HUES64 (cell line): ENCODE measurements around the gene C9orf50.
"Not testable (repeated sequence)": the region's sequence is repeated elsewhere in the genome, so short reads cannot be mapped to it uniquely, and the experiment has no call there.

Source experiments
- H3K27ac ChIP-seq: 2 replicates; pipeline ENCODE4 v1.7.0; 2013; ENCODE audit warnings: low read depth, low read length, inconsistent platforms
- H3K27me3 ChIP-seq: 2 replicates; pipeline ENCODE4 v1.6.1; 2013; ENCODE audit warnings: mild to moderate bottlenecking, low read length; ENCODE audit not compliant: insufficient read depth
- H3K36me3 ChIP-seq: 2 replicates; pipeline ENCODE4 v1.6.1; 2013; ENCODE audit warnings: mild to moderate bottlenecking, low read length; ENCODE audit not compliant: insufficient read depth
- H3K4me1 ChIP-seq: 2 replicates; pipeline ENCODE4 v1.6.1; 2013; ENCODE audit warnings: mild to moderate bottlenecking, low read length, moderate library complexity; ENCODE audit not compliant: insufficient read depth
- H3K4me3 ChIP-seq: 2 replicates; pipeline ENCODE4 v1.5.1; 2013; ENCODE audit warnings: mild to moderate bottlenecking, low read length, moderate library complexity
- H3K9ac ChIP-seq: 2 replicates; pipeline ENCODE4 v1.6.1; 2013; ENCODE audit warnings: mild to moderate bottlenecking, low read depth, low read length
- H3K9me3 ChIP-seq: 2 replicates; pipeline ENCODE4 v1.6.1; 2013; ENCODE audit warnings: low read depth, low read length; ENCODE audit not compliant: insufficient read depth
- WGBS: fragments of 150-250, 120-280 bp; methylation state at CpG from one replicate; pipeline ENCODE4 v1.1.7; 2013; ENCODE audit warnings: missing lambda C conversion rate; 5-methylcytosine and 5-hydroxymethylcytosine counted together

The C9orf50 gene

DNA sequence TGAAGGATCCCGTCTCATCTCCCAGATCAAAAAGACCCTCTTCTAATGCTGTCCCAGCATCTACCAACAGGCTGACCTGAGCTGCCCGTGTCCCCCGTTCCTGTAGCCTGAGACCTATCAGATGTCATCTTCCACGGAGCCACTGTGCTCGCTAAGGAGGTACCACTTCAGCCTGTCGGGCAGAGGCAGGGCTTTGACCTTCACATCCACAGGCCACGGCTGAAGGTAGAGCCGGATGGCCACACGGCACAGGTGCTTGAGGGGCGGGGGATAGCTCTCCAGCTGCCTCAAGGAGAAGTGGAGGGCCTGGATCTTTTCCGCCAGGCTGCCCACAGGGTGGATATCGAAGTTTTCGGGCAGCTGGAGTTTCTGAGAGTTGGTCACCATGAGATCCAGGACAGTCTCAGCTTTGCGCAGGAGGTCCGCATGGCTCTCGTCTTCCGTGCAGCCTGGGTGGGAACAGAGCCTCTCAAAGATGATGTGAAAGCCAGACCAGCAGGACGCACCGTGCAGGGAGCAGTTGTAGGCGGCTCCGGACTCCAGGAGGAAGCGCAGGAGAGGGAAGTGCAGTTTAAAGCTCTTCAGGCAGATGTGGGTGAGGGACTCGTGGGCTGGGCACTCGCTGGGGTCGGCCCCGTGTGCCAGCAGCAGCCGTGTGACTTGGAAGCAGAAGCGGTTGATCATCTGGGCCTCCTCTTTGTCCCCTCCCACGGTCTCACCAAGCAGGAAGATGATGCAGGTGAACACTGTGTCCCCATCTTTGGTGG is 17.0 kb upstream of the C9orf50 start:
- H3K27ac ChIP-seq: no peak overlapping the region
- H3K4me1 ChIP-seq: peaks cover 2% of the 10 kb centered on the region; the same call in 1 of the 2 replicates
- 90% methylated on average over 29 of the region's 29 CpGs for WGBS
- H3K4me3 ChIP-seq: no peak overlapping the region
- no peaks in the 10 kb centered on the region for H3K27me3 ChIP-seq
- H3K9ac ChIP-seq: no peak overlapping the region
- H3K9me3 ChIP-seq: no peaks in the 10 kb centered on the region
- H3K36me3 ChIP-seq: peaks cover 61% of the 10 kb centered on the region

DNA sequence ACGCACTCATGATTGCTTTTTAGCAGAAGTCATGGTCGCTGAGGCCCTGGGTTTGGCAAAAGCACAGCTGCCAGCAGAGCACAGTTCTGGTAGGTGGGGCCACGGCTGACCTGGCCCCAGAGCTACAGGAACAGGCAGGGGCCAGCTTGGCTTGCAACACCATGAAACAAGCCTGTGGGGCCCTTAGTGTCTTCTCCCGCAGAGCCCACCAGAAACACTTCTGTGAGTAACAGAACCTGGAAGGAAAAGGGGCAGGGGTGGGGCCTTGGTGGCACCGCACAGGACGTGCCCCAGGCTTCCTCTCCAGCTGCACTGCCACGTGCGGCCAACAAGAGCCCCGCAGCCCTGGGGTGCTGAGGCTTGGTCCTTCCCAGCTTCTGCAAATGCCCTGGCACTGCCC is 16.2 kb upstream of the C9orf50 start:
- Histone ChIP-seq H3K27ac (no peak overlapping the region), H3K9ac (no peak overlapping the region), H3K27me3 (no peaks in the 10 kb centered on the region), H3K9me3 (no peaks in the 10 kb centered on the region), H3K36me3 (peaks cover 68% of the 10 kb centered on the region), H3K4me1 (peaks cover 2% of the 10 kb centered on the region; the same call in 1 of the 2 replicates), H3K4me3 (no peak overlapping the region)
- WGBS: 93% methylated on average over 9 of the region's 9 CpGs

DNA sequence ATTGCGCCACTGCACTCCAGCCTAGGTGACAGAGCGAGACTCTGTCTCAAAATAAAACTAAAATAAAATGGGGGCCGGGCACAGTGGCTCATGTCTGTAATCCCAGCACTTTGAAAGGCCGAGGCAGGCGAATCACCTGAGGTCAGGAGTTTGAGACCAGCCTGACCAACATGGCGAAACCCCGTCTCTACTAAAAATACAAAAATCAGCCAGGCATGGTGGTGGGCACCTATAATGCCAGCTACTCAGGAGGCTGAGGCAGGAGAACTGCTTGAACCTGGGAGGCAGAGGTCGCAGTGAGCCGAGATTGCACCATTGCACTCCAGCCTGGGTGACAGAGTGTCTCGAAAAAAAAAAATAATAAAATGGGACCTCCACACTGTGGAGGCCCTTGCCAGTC is 15.4 kb upstream of the C9orf50 start:
- not testable (repeated sequence) for H3K27ac ChIP-seq, H3K27me3 ChIP-seq
- 95% methylated on average over 10 of the region's 10 CpGs for WGBS

DNA sequence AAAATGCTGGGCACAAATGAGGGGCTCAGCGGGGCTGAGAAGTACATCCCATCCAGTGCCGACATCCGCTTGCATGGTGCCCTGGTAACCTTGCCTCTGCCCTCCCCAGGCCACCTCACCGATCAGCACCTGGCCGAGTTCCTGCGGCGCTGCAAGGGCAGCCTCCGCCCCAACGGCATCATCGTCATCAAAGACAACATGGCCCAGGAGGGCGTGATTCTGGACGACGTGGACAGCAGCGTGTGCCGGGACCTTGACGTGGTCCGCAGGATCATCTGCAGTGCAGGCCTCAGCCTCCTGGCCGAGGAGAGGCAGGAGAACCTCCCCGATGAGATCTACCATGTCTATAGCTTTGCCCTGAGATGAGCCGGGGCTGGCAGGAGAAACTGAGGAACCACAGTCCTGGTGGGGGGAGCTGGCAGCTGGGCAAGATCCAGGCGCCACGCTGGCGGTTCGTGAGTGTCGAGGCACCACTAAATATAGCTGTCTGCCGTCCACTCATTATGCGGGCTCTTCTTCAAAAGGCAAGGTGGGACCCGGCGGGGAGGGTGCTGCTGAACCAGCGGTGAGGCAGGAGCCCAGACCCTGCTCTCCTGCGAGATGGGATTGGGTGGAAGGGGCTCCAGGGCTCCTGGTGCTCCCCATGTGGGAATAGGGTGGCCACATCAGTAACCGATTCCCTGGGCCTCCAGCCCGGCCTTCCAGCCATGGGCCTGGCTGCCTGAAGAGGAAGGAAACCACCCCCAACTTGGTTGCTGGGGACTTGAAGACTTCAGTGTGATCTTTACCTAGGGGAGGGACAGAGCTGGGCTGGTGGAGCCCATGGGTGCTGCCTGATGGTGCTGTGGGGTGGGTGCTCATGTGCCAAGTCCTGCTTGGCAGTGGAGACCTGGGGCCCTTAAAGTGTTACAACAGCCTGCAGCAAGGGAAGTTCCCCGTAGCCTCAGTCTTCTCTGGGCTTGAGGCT is 14.5 kb upstream of the C9orf50 start:
- Histone ChIP-seq H3K36me3 (peaks cover 71% of the 10 kb centered on the region), H3K9ac (no peak overlapping the region), H3K9me3 (no peaks in the 10 kb centered on the region), H3K27ac (no peak overlapping the region), H3K27me3 (no peaks in the 10 kb centered on the region), H3K4me1 (0 out of 2 replicates have a peak, but pooled peaks cover 2% of the 10 kb centered on the region), H3K4me3 (no peak overlapping the region)
- 96% methylated on average over 34 of the region's 34 CpGs for WGBS

More for the DNA sequence above, 15.4 kb upstream of the C9orf50 start:
- H3K4me3 ChIP-seq, H3K4me1 ChIP-seq, H3K9me3 ChIP-seq, H3K9ac ChIP-seq: not testable (repeated sequence)
- H3K36me3 ChIP-seq: peaks cover 71% of the 10 kb centered on the region

DNA sequence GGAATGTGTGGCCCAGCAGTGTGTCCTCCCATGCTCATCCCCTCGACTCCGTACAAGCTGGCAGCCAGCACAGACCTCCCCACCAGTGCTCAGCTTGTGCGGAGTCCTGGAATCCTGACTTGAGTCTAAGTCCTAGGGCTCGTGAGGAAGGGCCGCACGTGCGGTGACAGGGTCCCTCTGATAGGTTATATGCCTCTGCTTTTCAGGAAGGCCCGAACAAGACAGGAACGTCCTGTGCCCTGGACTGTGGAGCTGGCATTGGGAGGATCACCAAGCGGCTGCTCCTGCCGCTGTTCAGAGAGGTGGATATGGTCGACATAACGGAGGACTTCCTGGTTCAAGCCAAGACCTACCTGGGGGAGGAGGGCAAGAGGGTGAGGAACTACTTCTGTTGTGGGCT is 12.9 kb upstream of the C9orf50 start:
- H3K27me3 ChIP-seq: no peaks in the 10 kb centered on the region
- H3K9me3 ChIP-seq: no peaks in the 10 kb centered on the region
- no peak overlapping the region for H3K9ac ChIP-seq
- no peak overlapping the region for H3K4me3 ChIP-seq
- peaks cover 70% of the 10 kb centered on the region for H3K36me3 ChIP-seq
- 0 out of 2 replicates have a peak, but pooled peaks cover 5% of the 10 kb centered on the region for H3K4me1 ChIP-seq
- H3K27ac ChIP-seq: no peak overlapping the region
- 89% methylated on average over 13 of the region's 13 CpGs for WGBS

DNA sequence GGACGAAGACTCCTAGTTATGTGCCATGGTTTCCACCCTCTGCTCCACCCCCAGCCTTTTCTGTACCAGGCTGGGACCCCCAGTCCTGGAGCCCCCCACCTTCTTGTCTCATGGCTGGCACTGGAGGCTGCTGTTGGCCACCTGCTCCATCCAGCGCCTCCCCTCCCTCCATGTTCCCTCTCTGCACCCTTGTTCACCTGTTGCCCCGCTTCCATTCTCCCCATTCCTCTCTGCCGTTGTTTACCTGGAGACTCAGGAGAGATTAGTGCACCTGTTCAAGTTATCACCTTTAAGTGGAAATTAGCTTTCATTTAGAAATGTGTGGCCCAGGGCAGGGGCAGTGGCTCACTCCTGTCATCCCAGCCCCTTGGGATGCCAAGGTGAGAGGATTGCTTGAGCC is 12.3 kb upstream of the C9orf50 start:
- H3K36me3 ChIP-seq: peaks cover 70% of the 10 kb centered on the region
- H3K4me1 ChIP-seq: 0 out of 2 replicates have a peak, but pooled peaks cover 5% of the 10 kb centered on the region
- no peaks in the 10 kb centered on the region for H3K9me3 ChIP-seq
- H3K9ac ChIP-seq: no peak overlapping the region
- no peaks in the 10 kb centered on the region for H3K27me3 ChIP-seq
- H3K27ac ChIP-seq: no peak overlapping the region
- 90% methylated on average over 4 of the region's 4 CpGs for WGBS
- no peak overlapping the region for H3K4me3 ChIP-seq

DNA sequence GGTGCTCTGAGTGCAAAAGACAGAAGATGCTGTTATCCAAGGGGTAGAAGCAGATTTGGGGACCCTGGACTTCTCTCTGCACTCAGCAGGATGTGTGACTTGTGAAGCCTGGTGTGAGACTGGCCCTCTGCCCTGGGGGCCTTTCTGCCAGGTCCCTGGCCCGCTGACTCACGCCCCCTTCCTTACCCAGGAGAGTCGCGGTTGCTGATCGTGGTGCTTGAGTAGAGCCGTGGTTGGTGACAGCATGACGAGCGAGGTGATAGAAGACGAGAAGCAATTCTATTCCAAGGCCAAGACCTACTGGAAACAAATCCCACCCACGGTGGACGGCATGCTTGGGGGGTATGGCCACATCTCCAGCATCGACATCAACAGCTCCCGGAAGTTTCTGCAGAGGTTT is 11.6 kb upstream of the C9orf50 start:
- Histone ChIP-seq H3K27ac (no peak overlapping the region), H3K9me3 (no peaks in the 10 kb centered on the region), H3K9ac (no peak overlapping the region), H3K4me1 (peaks cover 9% of the 10 kb centered on the region), H3K4me3 (no peak overlapping the region), H3K27me3 (no peaks in the 10 kb centered on the region), H3K36me3 (peaks cover 70% of the 10 kb centered on the region)
- 94% methylated on average over 13 of the region's 13 CpGs for WGBS

DNA sequence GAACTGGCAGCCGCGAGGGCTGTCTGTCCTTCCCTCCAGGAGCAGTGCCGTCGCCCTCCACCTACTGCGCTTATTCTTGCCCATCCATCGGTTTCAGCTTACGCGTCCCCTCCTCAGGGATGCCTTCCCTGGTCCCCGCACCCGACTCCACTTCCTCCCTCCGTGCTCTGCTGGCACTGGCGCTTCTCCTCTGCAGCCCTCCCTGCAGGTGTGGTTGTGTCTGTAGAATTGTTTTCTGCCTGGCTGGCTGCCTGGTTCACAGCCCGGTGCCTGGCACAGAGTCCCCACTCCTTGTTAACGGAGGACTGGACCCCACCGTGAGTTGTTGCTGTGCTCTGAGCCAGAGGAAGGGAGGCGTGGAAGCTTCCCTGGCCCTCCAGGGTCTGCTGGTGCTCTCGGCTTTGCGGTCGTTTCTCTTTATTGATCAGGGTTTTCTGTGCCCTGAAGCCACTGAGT is 10.8 kb upstream of the C9orf50 start:
- Histone ChIP-seq H3K9me3 (no peaks in the 10 kb centered on the region), H3K4me3 (no peak overlapping the region), H3K36me3 (peaks cover 62% of the 10 kb centered on the region), H3K27ac (no peak overlapping the region), H3K9ac (no peak overlapping the region), H3K4me1 (peaks cover 13% of the 10 kb centered on the region), H3K27me3 (no peaks in the 10 kb centered on the region)
- 88% methylated on average over 19 of the region's 19 CpGs for WGBS

DNA sequence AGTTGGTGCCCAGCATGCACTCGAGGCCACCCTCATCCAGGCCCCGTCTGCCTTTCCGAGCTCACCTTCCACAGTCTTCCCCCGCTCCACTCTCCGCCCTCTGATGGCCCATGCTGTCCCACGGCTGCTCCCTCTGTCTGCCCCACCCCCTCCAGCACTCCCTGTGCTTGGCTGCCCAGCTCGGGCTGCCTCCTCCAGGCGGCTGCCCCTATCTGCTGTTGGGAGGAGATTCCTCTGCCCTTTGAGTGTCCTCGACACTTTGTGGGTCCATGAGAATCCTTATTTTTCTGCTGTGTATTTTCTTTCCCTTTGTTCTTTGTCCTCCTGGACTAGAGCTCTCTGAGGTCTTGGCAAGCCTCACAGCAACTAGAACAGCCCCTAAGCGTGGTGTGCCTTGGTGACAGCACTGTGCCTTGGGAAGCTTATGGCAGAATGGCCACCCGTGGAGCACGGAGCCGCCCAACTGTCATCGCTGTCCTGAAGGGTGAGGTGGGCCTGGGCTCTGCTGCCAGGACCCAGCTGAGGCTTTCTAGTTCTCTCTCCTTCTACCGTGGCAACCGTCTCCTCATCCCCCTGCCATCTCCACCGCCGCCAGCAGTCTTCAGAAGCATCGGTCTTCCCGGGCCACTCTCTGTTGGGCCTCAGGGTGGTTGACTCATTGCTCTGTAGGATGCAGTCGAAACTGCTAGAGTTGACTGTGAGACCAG is 10.2 kb upstream of the C9orf50 start:
- Histone ChIP-seq H3K27me3 (no peaks in the 10 kb centered on the region), H3K4me1 (peaks cover 13% of the 10 kb centered on the region), H3K9ac (no peak overlapping the region), H3K4me3 (no peak overlapping the region), H3K9me3 (no peaks in the 10 kb centered on the region), H3K27ac (no peak overlapping the region), H3K36me3 (peaks cover 60% of the 10 kb centered on the region)
- 85% methylated on average over 21 of the region's 21 CpGs for WGBS

DNA sequence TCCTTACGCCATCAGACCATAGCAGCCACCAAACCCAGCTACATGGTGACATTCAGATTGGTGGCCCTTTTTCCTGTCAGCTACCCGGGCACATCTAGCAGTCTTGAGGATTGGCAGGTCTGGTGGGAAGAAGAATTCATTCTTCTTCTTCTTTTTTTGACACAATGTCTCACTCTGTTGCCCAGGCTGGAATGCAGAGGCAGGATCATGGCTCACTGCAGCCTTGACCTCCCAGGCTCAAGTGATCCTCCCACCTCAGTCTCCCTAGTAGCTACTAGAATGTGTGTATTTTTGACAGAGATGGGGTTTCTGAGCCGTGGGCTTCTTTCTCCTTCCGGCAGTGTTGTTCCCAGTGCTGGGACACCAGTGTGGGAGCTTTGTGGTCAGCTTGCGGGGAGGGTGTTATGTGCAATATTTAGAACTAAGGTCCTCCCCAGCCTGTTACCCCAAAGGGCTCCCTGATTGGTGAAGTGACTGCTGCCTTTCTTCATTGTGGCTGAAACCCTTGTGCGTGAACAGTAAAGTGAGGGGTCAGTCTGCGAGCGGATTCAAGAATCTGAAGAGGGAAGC is 8.4 kb upstream of the C9orf50 start:
- no peak overlapping the region for H3K27ac ChIP-seq
- H3K9me3 ChIP-seq: no peaks in the 10 kb centered on the region
- 97% methylated on average over 8 of the region's 8 CpGs for WGBS
- H3K4me1 ChIP-seq: peaks cover 13% of the 10 kb centered on the region
- H3K27me3 ChIP-seq: no peaks in the 10 kb centered on the region
- no peak overlapping the region for H3K9ac ChIP-seq
- H3K4me3 ChIP-seq: no peak overlapping the region
- H3K36me3 ChIP-seq: peaks cover 44% of the 10 kb centered on the region
